HEK293T (cell line): ENCODE results near the gene UNC93B1.

Experiments used
- CTCF ChIA-PET: fragments of 350-600 bp; formaldehyde crosslinking; extraction: SDS; loops from one replicate; lab custom pipeline; 2021; ENCODE audit warnings: antibody characterized with exemption, inconsistent platforms; lab: Yijun Ruan, JAX
- POLR2A ChIA-PET: fragments of 350-600 bp; formaldehyde crosslinking; extraction: SDS; loops from one replicate; lab custom pipeline; 2020; ENCODE audit warnings: antibody characterized with exemption, inconsistent platforms; lab: Yijun Ruan, JAX
- DNase-seq: peaks from one replicate; pipeline ENCODE4 v3.0.0; 2012; ENCODE audit warnings: mixed read lengths; ENCODE audit errors: extremely low spot score
- ARNT ChIP-seq: fragments of 450-650 bp; IDR thresholded peaks from 2 replicates; pipeline ENCODE4 v1.6.1; 2017; ENCODE audit warnings: mild to moderate bottlenecking
- BHLHE40 ChIP-seq: fragments of 450-650 bp; IDR thresholded peaks from 2 replicates; pipeline ENCODE4 v1.6.1; 2016; ENCODE audit warnings: mild to moderate bottlenecking, moderate library complexity, borderline replicate concordance
- CTBP1 ChIP-seq: fragments of 450-650 bp; IDR thresholded peaks from 2 replicates; pipeline ENCODE4 v1.6.1; 2016; ENCODE audit warnings: borderline replicate concordance
- ELF4 ChIP-seq: fragments of 450-650 bp; IDR thresholded peaks from 2 replicates; pipeline ENCODE4 v1.6.1; 2017; ENCODE audit warnings: antibody characterized with exemption
- FOXA1 ChIP-seq: fragments of 450-650 bp; IDR thresholded peaks from 2 replicates; pipeline ENCODE4 v1.6.1; 2016; ENCODE audit warnings: mild to moderate bottlenecking
- FOXK2 ChIP-seq: fragments of 450-650 bp; IDR thresholded peaks from 2 replicates; pipeline ENCODE4 v1.6.1; 2016; ENCODE audit warnings: mild to moderate bottlenecking
- FOXM1 ChIP-seq: fragments of 450-650 bp; IDR thresholded peaks from 2 replicates; pipeline ENCODE4 v1.6.1; 2017; ENCODE audit warnings: mild to moderate bottlenecking, borderline replicate concordance
- HDGF ChIP-seq: fragments of 450-650 bp; IDR thresholded peaks from 2 replicates; pipeline ENCODE4 v1.6.1; 2017; ENCODE audit warnings: antibody characterized with exemption, borderline replicate concordance
- L3MBTL2 ChIP-seq: fragments of 450-650 bp; conservative IDR thresholded peaks from 2 replicates; pipeline ENCODE4 v1.6.1; 2016; ENCODE audit warnings: mild to moderate bottlenecking
- LEF1 ChIP-seq: fragments of 450-650 bp; IDR thresholded peaks from 2 replicates; pipeline ENCODE4 v1.6.1; 2017; ENCODE audit warnings: mild to moderate bottlenecking, borderline replicate concordance
- NFRKB ChIP-seq: fragments of 450-650 bp; IDR thresholded peaks from 2 replicates; pipeline ENCODE4 v1.6.1; 2016; ENCODE audit warnings: mild to moderate bottlenecking, moderate library complexity
- SP1 ChIP-seq: fragments of 450-650 bp; IDR thresholded peaks from 2 replicates; pipeline ENCODE4 v1.6.1; 2017
- SUZ12 ChIP-seq: fragments of 450-650 bp; IDR thresholded peaks from 2 replicates; pipeline ENCODE4 v1.6.1; 2016; ENCODE audit warnings: mild to moderate bottlenecking
- TARDBP ChIP-seq: fragments of 450-650 bp; IDR thresholded peaks from 2 replicates; pipeline ENCODE4 v1.6.1; 2016
- ZNF384 ChIP-seq: fragments of 450-650 bp; IDR thresholded peaks from 2 replicates; pipeline ENCODE4 v1.6.1; 2016
- TF ChIP-seq, protein P1 (sequence below): fragments of 450-650 bp; IDR thresholded peaks from 2 replicates; pipeline ENCODE4 v1.6.1; 2016

UNC93B1 gene

DNA sequence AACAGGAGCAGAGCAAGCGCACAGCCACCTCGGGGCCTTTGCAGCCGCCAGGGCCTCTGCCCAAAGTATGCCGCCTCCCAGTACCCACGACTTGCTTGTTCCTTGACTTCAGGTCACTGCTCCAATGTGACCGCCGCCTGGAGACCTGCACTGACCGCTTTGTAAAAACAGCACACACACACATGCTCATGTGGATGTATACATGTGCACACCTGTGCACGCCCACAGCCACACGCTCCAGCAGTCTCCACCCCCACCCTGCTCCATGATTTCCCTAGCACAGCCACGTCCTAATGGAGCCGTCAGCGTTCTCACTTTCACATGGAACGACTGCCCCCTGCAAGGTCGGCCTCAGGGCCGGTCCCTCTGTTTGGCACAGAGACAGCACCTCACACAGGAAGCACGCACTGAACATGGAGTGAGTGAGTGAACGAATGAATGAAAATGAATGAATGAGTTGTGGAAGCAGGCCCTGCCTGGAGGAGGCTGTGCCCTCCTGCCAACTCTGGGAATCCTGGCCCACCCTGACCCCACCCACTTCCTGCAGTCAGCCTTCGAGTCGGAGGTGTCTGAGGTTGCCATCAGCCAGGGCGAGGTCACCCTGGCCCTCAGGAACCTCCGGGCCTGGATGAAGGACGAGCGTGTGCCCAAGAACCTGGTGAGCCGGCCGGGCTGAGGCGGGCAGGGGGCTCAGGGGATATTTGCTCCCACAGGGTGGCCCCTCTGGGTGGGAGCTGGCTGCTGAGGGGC, 14.3 kb upstream of the UNC93B1 start:
- POLR2A ChIA-PET = interaction anchor here (1.0 to 1.5 kb wide), 2 partner anchors 7 to 12 kb away, joined by 3 to 6 read pairs; no protein-coding TSS in a partner anchor
- CTCF ChIA-PET = no interaction called here

DNA sequence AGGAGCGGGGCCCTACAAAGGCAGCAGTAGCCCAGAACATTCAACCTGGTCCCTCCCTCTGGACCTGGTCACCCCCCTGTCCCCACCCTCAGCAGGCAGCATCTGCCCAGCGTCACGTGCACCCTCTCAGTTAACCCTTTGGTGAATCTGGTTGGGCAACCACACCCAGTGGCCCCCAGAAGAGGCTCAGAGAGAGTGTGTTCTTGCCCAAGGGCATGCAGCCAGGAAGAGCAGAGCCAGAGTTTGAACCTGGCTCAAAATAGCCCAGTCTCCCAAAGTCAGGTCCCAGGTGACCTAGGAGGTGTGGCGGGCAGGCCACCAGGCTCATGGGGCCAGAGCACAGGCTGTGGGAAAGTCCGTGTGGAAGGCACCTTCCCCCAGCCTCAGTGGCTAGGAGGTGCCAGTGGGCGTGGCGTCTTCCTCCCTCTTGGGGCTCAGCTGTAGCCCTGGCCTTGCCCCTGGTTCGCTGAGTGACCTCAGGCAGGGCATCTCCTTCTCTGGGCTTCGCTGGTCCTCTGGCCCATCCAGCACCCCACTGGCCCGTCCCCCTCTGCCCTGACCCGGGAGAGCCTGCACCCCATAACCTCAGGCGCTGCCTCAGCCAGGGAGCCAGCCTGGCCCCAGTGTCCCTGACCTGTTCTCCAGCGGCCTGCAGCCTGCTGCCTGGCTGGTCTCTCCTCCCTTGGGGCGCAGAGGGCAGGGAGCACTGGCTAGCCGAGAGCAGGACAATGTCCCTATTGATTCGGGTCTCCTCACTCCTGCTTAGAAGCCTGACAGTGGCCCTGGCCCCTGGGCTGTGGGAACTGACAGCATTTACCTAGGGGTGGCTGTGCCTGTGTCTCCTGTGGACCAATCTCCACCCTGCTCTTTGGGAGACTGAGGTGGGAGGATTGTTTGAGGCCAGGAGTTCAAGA, 13.3 kb upstream of the UNC93B1 start:
- CTCF ChIA-PET = no interaction called here
- no peak for TF ChIP-seq TARDBP
- TF ChIP-seq HDGF = no peak
- TF ChIP-seq FOXA1 = no peak
- no peak for TF ChIP-seq BHLHE40
- DNase-seq = no peak
- POLR2A ChIA-PET = no interaction called here

More for the DNA sequence above, 14.3 kb upstream of the UNC93B1 start:
- no peak for DNase-seq
- no peak for TF ChIP-seq NFRKB
- TF ChIP-seq FOXA1 = no peak
- no peak for TF ChIP-seq FOXM1
- no peak for TF ChIP-seq ARNT
- TF ChIP-seq FOXK2 = no peak
- TF ChIP-seq ELF4 = no peak
- TF ChIP-seq SP1 = no peak
- TF ChIP-seq L3MBTL2 = no peak
- no peak for TF ChIP-seq LEF1
- TF ChIP-seq CTBP1 = no peak
- no peak for TF ChIP-seq HDGF
- no peak for TF ChIP-seq SUZ12

DNA sequence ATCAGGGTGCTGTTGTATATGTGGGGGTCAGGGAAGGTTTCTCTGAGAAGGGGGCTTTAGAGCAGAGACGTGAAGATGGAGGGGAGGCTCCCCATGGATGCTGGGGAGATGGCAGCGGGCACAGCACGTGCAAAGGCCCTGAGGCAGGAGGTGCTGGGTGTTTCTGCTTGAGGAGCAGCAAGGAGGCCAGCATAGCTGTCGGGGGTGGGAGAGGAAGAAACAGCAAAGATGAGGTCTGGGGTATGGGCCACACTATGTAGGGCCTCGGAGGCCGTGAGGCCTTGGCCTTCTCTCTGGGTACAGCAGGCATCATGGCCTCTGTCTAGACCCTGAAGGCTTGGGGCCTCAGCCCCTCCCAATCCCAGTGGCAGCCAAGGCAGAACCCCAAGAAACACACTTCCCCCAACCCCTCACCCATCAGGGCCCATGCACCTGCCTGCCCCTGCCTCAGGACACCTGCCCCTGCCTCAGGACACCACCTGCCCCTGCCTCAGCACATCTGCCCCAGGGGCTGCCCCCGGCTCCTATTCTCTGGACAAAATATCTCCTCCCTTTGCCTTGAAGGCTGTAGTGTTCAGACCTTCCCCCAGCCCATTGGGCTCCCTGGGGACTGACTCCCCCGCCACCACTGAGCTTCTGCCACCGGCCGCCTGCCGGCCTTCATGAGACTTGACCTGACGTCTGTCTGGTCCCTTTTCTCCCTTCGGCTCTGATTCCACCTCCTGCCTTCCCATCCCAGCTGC, 12.4 kb upstream of the UNC93B1 start:
- no peak for DNase-seq
- TF ChIP-seq SUZ12 (no peak), NFRKB (no peak), ARNT (no peak), SP1 (no peak), LEF1 (no peak), ZNF384 (no peak), FOXM1 (no peak)
- TF ChIP-seq, protein P1, sequence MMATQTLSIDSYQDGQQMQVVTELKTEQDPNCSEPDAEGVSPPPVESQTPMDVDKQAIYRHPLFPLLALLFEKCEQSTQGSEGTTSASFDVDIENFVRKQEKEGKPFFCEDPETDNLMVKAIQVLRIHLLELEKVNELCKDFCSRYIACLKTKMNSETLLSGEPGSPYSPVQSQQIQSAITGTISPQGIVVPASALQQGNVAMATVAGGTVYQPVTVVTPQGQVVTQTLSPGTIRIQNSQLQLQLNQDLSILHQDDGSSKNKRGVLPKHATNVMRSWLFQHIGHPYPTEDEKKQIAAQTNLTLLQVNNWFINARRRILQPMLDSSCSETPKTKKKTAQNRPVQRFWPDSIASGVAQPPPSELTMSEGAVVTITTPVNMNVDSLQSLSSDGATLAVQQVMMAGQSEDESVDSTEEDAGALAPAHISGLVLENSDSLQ = no peak
- POLR2A ChIA-PET = no interaction called here
- CTCF ChIA-PET = no interaction called here

DNA sequence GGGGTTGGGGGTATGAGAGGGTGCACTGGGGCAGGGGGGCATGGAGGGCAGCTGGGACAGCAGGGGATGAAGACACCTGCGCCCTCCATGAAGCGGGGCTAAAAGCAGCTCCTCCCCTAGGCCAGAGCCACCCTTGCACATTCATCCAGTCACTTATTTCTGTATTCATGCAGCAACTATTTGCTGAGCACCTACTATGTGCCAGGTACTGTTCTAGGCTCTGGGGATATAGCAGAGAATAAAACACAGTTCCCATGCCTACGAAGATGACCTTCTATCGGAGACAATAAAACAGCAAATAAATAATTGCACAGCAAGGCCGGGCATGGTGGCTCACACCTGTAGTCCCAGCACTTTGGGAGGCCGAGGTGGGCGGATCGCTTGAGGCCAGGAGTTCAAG, 11.6 kb upstream of the UNC93B1 start:
- CTCF ChIA-PET = no interaction called here
- POLR2A ChIA-PET = no interaction called here
- TF ChIP-seq ELF4 (no peak), HDGF (no peak), FOXM1 (no peak), CTBP1 (no peak), NFRKB (no peak), TARDBP (no peak), FOXK2 (no peak)
- TF ChIP-seq, protein P1 = no peak
- DNase-seq = no peak

DNA sequence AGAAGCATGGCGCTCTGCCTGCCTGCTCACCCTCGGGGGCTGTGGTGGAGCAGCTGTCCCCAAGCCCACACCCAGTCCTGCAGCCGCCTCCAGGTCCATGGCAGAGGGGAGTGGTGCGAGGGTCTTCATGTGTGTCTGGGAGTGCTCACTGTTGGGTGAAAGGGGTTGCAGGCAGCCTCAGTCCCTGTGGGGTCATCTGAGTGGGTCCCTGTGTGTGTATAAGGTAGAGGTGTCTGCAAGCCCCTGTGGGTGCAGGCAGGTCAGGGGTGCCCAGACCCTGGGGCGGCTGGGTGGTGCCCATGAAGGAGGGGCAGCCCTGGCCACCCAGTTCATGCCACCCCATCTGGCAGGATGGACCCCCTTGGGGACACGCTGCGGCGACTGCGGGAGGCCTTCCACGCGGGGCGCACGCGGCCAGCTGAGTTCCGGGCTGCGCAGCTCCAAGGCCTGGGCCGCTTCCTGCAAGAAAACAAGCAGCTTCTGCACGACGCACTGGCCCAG, 11.1 kb upstream of the UNC93B1 start:
- CTCF ChIA-PET = interaction anchor here (0.6 kb wide), 1 partner anchor 536 kb away, joined by 3 read pairs; no protein-coding TSS in a partner anchor

More for the DNA sequence above, 11.1 kb upstream of the UNC93B1 start:
- DNase-seq = no peak
- POLR2A ChIA-PET = interaction anchor here (1.1 kb wide), 1 partner anchor 22 kb away, joined by 3 read pairs; no protein-coding TSS in a partner anchor
- TF ChIP-seq FOXA1 = no peak
- TF ChIP-seq FOXM1 = no peak
- no peak for TF ChIP-seq HDGF
- no peak for TF ChIP-seq TARDBP
- no peak for TF ChIP-seq L3MBTL2
- no peak for TF ChIP-seq FOXK2
- no peak for TF ChIP-seq NFRKB
- no peak for TF ChIP-seq CTBP1
- no peak for TF ChIP-seq LEF1
- no peak for TF ChIP-seq BHLHE40
- no peak for TF ChIP-seq ARNT
- no peak for TF ChIP-seq SP1
- no peak for TF ChIP-seq SUZ12
- TF ChIP-seq, protein P1 = no peak
- no peak for TF ChIP-seq ELF4
- no peak for TF ChIP-seq ZNF384
